Measurements from ENCODE around the gene MDK.

- TF ChIP-seq, protein P1, sequence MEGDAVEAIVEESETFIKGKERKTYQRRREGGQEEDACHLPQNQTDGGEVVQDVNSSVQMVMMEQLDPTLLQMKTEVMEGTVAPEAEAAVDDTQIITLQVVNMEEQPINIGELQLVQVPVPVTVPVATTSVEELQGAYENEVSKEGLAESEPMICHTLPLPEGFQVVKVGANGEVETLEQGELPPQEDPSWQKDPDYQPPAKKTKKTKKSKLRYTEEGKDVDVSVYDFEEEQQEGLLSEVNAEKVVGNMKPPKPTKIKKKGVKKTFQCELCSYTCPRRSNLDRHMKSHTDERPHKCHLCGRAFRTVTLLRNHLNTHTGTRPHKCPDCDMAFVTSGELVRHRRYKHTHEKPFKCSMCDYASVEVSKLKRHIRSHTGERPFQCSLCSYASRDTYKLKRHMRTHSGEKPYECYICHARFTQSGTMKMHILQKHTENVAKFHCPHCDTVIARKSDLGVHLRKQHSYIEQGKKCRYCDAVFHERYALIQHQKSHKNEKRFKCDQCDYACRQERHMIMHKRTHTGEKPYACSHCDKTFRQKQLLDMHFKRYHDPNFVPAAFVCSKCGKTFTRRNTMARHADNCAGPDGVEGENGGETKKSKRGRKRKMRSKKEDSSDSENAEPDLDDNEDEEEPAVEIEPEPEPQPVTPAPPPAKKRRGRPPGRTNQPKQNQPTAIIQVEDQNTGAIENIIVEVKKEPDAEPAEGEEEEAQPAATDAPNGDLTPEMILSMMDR (IDR thresholded peaks at IDR 0.05 in 8 of 11, conservative IDR thresholded peaks at IDR 0.05 in 3 of 11), result no peak
- no peak for TF ChIP-seq POLR2A (IDR thresholded peaks at IDR 0.05)
Measured at GRCh38 chr11:46351606-46352005, 29.9 kb upstream of the MDK start.
